HG02870 (cell line): ENCODE measurements around the gene CD247.

Experiments
- ATAC-seq: cut with Tn5 transposase; IDR thresholded peaks from one replicate; pipeline ENCODE4 v1.9.1; 2021; ENCODE audit warnings: mild to moderate bottlenecking, moderate library complexity; ENCODE audit not compliant: unreplicated experiment

The CD247 gene

GRCh38 chr1:167419245-167419644 is 99.1 kb downstream of the CD247 start:
- ATAC-seq: no peak

- ATAC-seq: no peak
Observed at GRCh38 chr1:167418391-167418790, 99.9 kb downstream of the CD247 start.

- ATAC-seq: no peak
Observed at GRCh38 chr1:167416506-167416905, 101.8 kb downstream of the CD247 start.

GRCh38 chr1:167413328-167413727 is 105.0 kb downstream of the CD247 start:
- ATAC-seq: no peak

- no peak for ATAC-seq
Observed at GRCh38 chr1:167412920-167413319, 105.4 kb downstream of the CD247 start.

- no peak for ATAC-seq
Observed at GRCh38 chr1:167412072-167412471, 106.3 kb downstream of the CD247 start.

GRCh38 chr1:167409183-167409582 is 109.1 kb downstream of the CD247 start:
- ATAC-seq: no peak

- no peak for ATAC-seq
Observed at GRCh38 chr1:167408355-167408754, 110.0 kb downstream of the CD247 start.

GRCh38 chr1:167404908-167405307 is 113.4 kb downstream of the CD247 start:
- ATAC-seq: no peak

- ATAC-seq: no peak
Observed at GRCh38 chr1:167404161-167404888, 114.0 kb downstream of the CD247 start.

- peak; percentile 58 for ATAC-seq
Observed at GRCh38 chr1:167401260-167401873, 117.0 kb downstream of the CD247 start.

- ATAC-seq: no peak
Observed at GRCh38 chr1:167400359-167400953, 117.9 kb downstream of the CD247 start.

GRCh38 chr1:167392200-167392696 is 126.1 kb downstream of the CD247 start:
- no peak for ATAC-seq

GRCh38 chr1:167388976-167389375 is 129.4 kb downstream of the CD247 start:
- ATAC-seq: no peak

GRCh38 chr1:167387251-167387910 is 130.9 kb downstream of the CD247 start:
- no peak for ATAC-seq
